HG02798 (cell line): ENCODE measurements around the gene GGPS1.
"Not testable (repeated sequence)": the region's sequence is repeated elsewhere in the genome, so short reads cannot be mapped to it uniquely, and the experiment has no call there.

ENCODE experiments used
- ATAC-seq: cut with Tn5 transposase; IDR thresholded peaks from one replicate; pipeline ENCODE4 v1.9.1; 2021; ENCODE audit warnings: mild to moderate bottlenecking; ENCODE audit not compliant: unreplicated experiment, poor library complexity

The GGPS1 gene

DNA sequence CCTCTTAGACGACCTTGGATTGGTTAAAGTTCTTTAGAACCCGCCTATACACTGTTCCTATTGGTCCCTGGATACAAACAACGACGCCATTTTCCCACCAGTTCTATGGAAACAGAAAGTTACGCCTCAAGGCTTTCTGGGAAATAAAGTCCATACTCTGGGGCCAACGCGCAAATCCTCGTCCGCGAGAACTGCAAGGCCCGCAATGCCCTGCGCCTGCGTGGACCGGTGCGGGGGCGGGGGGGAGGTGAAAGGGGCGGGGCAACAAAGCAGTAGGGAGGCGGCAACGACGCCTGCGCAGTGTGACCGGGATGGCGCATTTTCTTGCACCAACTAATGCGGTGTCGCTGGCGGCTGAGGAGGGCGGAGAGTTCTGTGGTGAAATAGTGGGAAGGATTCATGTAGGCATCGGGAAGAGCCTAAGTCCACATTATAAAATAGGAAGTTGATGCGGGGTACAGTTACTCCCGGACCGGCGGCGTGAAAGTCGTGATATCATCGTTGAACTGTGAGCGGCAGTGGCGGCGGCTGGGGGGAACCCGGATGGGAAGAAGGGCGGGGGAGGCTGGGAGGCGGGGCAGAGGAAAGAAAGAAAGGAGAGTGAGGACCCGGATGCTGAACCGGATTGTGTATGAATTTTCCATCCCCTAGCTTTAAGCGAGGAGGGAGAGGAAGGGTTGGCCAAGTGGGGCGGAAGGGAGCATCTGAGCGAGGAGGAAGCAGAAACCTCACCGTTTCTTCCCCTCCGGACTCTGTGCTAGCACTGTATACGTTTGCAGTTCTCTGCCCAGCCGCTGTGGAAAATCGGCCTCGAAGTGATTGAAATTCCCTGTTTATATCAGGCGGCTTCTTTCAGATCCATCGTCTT, at the start of gene GGPS1:
GGPS1 (plus strand) TSS at position 300 of the 868 bp plus-strand sequence. CDS start 6,695 bp downstream, outside the sequence.
- ATAC-seq: peak; percentile 76

DNA sequence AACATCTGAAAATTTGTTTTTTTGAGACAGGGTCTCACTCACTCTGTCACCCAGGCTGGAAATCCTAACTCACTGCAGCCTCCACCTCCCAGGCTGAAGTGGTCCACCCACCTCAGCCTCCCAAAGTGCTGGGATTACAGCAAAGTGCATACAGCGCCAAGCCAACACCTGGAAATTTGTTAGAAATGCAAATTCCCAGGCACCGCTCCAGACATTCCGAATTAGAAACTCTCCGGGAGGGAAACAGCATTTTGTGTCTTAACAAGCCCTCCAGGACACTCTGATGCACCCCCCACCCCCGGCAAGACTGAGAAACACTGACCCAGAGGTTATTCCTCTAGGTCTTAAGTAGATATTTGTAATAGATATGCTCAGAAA, 49.5 kb upstream of the GGPS1 start:
- ATAC-seq: no peak

DNA sequence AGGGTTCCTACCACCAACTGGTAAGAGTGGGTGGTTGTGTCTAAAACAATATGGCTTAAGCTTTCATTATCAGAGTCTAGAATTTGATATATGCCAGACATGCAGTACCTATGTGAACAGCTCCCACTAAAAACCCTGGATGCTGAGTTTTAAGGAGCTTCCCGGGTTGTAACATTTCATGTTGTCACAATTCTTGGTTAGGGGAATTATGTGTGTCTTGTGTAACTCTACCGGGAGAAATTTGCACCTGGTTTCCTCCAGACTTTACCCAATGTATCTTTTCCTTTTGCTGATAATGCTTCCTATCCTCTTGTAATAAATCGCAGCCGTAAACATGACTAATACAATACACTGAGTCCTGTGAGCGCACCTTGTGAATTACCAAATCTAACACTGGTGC, 48.7 kb upstream of the GGPS1 start:
- ATAC-seq: no peak

DNA sequence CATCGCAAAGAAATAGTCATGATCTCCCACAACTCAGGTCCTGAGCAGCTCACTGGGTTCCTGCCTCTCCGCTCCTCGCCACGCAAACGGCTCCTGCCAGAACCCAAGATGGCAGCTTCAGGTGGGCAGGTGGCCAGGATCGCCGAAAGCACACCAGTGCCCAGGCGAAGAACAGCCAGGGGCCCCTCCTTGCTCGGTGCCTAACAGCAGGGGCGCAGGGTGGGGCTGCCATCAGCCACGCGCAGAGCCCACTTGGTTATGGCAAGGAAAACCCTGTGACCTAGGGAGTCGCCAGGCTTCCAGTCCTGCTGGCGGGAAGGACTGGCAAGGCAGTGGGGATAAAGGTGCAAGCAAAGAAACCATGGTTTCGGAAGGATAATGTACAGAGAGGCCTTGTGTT, 47.9 kb upstream of the GGPS1 start:
- ATAC-seq: no peak

DNA sequence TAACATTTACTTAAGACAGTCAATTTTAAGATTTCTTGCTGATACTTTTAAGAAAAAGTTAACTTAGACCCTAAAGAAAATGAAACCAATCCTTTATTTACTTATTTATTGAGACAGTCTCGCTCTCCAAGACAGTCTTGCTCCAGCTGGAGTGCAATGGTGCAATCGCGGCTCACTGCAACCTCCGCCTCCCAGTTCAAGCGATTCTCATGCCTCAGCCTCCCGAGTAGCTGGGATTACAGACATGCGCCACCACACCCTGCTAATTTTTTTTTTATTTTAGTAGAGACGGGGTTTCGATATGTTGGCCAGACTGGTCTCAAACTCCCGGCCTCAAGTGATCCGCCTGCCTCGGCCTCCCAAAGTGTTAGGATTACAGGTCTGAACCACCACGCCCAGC, 44.7 kb upstream of the GGPS1 start:
- not testable (repeated sequence) for ATAC-seq

DNA sequence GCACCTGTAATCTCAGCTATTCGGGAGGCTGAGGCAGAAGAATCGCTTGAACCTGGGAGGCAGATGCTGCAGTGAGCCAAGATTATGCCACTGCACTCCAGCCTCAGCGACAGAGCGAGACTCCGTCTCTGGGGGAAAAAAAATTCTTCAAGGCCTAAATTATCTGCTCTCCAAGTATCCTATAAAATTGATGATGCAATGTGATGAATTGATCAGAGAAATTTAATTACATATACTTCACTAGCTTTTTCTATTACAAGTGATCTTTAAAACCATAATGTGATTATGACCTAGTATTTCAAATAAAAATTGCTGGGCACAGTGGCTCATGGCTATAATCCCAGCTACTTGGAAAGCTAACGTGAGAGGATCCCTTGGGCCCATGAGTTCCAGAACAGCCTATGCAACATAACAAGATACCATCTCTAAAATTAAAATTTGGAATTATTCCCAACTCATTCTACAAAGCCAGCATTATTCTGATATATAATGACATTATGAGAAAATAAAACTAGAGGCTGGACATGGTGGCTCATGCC, 44.1 kb upstream of the GGPS1 start:
- ATAC-seq: no peak

DNA sequence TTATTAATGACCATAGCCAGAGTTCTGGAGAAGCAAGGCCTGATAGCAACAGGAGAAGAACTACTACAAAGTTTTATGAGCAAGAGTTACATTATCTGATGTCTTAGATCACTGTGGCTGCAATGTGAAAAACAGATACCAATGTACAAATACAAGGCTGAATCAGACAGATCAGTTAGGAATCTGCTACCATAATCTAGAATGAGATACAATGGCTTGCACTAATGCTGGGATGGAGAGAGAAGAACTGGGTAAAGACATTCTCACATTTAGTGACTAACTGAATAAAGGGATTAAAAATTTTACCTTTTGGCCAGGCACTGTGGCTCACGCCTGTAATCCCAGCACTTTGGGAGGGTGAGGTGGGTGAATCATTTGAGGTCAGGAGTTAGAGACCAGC, 41.7 kb upstream of the GGPS1 start:
- no peak for ATAC-seq

DNA sequence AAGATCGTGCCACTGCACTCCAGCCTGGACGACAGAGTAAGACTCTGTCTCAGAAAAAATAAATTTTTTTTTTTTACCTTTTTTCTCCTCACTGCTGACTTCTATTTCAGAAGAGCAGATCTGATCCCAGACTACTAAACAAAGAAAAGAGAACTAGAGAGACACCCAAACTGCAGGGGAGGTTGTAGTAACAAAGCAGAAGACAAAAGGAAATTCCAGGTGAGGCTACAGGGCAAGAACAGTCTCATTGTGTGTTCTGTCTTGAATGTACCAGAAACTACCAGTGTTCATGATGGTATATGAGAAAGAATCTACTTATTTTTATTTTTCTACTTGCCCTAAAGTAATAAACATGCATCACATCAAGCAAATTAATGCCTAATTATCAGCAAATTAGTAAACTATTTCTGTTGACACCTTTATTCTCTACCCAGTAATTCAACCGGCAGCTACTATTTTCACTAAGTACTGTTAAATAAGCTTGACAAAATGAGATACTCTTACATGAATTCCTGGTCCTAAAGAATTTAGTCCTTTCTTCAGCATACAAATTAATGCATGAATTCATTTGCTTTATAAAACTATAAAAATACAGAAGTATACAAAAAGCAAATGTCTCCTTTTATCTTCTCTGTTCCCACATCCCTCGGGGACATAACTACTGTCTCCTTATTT, 41.0 kb upstream of the GGPS1 start:
- ATAC-seq: no peak

DNA sequence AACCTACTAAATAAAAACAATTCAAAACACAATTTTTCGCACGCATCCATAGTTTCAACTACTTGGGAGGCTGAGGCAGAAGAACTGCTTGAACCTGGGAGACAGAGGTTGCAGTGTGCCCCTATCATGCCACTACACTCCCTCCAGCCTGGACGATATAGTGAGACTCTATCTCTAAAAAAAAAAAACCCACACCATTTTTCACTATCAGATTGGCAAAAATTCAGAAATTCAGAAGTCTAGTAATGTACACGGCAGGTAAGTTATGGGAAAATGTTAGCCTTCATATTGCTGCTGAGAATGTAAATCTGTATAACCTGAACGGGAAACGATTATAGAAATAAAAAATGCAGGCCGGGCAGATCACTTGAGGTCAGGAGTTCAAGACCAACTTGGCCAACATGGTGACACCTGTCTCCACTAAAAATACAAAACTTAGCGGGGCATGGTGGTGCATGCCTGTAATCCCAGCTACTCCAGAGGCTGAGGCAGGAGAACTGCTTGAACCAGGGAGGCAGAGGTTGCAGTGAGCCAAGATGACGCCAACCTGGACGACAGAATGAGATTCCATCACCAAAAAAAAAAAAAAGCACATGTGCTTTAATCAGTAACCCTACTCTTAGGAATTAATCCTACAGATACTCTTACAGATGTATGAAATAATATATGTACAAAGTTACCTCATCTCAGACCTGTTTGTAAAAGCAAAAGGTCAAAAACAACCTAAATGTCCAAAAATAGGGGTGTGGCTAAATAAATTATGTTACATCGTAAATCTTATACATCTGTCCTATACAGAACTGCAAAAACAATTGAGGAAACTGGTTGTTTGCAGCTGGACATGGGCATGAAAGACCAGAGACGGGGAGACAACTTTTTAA, 38.3 kb upstream of the GGPS1 start:
- no peak for ATAC-seq

DNA sequence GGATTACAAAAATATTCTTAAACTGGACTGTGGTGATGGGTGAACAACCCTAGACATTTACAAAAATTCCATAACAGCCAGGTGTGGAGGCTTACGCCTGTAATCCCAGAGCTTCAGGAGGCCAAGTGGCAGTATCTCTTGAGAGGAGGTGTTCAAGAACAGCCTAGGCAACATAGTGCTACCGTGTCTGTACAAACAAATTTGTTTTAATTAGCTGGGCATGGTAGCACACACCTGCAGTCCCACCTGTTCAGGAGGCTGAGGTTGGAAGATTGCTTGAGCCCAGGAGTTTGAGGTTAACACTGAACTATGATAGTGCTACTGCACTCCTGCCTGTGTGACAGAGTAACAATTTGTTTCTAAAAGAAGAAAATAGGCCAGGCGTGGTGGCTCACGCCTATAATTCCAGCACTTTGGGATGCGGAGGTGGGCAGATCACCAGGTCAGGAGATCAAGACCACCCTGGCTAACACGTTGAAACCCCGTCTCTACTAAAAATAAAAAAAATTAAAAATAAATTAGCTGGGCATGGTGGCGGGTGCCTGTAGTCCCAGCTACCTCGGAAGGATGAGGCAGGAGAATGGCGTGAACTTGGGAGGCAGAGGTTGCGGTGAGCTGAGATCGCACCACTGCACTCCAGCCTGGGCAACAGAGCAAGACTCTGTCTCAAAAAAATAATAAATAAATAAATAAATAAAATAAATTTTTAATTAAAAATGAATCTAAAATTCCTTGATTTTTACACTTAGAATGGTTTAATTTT, 37.4 kb upstream of the GGPS1 start:
- ATAC-seq: no peak

DNA sequence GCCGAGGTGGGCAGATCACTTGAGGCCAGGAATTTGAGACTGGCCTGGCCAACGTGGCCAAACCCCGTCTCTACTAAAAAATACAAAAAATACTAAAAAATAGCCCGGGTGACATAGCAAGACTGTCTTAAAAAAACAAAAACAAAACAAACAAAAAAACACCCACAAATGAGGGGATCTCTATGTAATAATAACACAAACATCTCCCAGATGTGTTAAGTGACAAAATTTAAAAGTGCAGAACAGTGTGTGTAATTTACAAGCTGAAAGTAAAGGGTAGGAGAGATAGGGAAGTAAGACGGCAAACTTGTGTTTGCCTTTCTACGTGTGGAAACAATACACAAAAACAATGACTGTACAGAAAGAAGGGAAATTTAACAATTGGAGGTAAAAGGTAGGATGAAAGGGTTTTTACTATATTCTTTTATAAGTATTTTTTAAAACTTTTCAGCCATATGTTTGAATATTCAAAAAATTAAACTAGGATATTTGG, 36.7 kb upstream of the GGPS1 start:
- ATAC-seq: no peak

DNA sequence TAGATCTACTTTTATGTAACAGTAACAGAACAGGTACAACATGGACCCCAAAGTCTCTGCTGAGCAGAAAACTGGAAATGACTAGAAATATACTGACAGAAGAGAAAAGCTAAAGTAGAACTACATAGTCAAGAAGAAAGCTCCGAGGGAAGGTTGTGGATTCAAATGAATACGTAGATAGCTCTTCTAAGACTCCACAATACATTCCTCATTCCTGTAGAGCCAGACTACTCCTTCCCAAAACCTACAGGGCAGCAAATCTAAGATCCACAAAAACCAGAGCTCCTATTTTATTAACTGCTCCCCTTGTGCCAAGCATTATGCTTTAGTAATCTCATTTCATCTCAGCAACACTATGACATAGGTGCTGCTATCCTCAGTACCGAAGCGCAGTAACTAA, 35.6 kb upstream of the GGPS1 start:
- ATAC-seq: no peak

DNA sequence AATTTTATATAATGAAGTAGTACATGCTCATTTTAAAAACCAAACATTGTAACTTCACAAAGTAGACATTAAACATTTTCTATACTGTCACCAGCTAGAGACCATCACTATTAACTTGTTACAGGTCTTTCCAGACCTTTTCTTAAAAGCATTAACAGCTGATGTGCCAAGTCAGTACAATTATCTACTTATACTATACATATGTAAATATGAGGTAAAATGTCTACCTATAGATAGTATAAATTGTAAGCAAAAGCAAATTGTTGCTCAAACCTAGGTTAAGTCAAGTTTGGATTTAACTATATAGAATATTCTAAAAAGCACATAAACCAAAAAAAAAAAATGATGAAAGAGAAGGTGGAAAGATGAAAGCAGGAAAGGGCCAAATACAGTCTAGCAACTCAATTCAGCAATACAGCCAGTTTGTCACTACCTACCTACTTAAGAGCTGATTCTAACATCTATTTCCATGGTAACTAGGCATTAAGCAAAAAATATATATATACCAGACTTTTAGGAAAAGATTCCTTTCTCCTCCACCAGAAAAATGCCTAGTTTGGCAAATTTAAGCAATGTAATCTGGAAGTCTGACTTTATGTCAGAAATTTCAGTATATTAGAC, 34.9 kb upstream of the GGPS1 start:
- no peak for ATAC-seq

DNA sequence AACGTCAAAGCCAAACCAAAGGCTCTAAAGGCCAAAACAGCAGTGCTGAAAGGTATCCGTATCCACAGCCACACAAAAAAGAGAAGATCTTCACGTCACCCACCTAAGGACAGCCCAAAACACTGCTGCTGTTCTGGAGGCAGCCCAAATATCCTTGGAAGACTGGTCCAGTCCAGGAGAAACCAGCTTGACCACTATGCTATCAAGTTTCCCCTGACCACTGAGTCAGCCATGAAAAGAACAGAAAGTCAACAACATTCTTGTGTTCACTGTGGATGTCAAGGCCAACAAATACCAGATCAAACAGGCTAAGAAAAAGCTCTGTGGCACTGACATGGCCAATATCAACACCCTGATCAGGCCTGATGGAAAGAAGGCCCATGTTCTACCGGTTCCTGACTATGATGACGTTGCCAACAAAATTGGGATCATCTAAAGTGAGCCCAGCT, 32.4 kb upstream of the GGPS1 start:
- ATAC-seq: no peak

DNA sequence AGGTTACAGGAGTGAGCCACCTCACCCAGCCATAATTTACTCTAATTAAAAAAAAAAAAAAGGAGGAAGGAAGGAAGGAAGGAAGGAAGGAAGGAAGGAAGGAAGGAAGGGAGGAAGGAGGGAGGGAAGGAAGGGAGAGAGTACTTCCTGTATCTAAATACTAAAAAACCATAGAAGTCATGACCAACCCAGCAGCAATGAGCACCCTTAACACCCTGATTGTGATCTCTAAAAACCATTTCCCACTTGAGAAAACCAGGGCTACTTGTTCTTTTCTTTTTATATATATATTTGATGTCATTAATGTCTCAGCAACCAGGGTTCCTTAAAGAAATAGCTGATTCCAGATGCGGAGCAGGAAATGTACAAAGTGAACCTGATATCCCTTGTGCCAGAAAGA, 31.6 kb upstream of the GGPS1 start:
- no peak for ATAC-seq

DNA sequence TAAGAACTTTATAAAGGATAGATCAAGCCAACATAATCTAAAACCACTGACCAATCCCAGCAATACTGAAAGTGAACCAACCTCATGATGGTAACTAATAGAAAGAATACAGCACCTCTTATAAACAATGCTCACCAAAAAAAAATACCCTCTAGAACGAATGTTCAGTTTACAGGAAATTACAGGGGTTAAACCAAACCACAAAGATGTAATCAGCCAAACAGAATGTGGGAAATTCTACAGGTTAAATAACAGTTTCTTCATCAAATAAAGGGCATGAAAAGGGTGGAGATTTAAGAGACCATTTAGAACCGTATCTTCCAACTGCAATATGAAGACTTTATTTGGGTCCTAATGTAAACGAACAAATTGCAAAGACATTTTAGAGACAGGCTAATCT, 30.8 kb upstream of the GGPS1 start:
- no peak for ATAC-seq

DNA sequence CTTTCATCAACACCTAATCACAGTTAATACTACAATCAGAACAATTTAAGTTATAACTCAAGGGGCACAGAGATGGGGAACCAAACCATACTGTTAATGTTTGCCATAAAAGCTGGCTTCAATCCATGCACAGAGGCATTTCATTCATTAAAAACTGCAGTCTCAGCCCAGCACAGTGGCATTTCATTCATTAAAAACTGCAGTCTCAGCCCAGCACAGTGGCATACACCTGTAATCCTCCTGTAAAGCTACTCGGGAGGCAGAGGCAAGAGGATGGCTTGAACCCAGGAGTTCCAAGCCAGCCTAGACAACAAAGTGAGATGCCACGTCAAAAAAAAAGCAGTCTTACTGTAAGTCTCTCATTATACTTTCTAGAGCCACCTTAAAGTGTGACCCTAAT, 29.6 kb upstream of the GGPS1 start:
- ATAC-seq: no peak

DNA sequence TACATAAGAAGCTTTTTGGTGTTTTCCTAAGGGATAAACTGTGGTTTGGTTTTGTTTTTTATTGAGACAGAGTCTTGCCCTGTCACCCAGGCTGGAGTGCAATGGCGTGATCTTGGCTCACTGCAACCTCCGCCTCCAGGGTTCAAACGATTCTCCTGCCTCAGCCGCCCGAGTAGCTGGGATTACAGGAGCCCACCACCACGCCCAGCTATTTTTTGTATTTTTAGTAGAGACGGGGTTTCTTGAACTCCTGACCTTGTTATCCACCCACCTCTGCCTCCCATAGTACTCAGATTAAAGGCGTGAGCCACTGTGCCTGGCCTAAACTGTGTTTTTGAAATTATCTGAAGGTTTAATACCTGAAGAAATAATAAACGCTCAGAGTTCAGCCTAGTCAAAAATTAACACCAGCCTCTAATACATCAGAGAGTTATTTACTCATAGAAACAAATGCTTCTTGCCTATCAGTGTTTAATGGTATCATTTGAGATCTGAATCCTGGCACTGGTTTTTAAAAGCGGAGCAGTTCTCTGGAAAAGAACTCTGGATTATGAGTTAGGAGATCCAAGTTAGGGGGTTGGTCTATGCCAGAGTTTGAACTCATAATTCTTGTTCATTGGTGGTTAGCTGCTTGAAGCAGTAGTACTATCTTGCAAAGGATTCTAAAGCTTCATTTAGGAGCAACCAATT, 29.1 kb upstream of the GGPS1 start:
- ATAC-seq: no peak

DNA sequence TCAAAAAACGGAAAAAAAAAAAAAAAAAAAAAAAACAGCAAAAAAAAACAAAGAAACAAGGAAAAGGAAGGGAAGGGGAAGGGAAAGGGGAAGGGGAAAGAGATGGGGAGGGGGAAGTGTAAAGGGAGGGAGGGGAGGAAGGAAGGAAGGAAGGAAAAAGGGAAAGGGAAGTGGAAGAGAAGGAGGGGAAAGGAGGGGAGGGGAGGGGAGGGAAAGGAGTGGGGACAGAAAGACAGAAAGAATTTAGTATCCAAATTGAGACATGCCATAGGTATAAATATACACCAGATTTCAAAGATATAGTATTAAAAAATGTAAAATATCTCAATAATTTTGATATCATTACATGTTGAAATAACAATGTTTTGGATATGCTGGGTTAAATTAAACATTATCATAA, 26.2 kb upstream of the GGPS1 start:
- ATAC-seq: no peak
